ENCODE measurements around the gene SULT1E1. TPM values are rescaled to one million over a fixed set of nuclear protein-coding genes. Genes with fewer than 3 reads are reported as not detected.

Gene SULT1E1, protein sequence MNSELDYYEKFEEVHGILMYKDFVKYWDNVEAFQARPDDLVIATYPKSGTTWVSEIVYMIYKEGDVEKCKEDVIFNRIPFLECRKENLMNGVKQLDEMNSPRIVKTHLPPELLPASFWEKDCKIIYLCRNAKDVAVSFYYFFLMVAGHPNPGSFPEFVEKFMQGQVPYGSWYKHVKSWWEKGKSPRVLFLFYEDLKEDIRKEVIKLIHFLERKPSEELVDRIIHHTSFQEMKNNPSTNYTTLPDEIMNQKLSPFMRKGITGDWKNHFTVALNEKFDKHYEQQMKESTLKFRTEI
- under 0.01 and 0.97 TPM in 2 replicates for total RNA-seq

DNA sequence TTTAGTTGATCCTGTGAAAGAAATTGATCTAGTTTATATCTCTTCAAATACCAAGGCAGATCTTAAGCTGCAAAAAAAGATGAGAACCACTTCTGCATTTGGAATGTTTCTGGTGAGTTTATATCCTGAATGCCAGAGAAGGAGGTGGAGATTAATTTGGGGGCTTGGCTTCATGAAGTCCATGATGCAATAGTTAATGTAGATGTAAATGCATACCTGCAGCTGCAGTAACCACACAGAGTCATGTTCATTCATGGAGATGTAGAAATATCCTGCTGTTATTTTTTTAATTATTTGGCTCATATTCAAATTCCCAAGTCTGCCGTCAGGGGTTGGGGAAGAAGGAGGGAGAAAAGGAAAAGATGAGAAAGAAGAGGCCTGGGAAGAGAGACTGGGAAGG lies at the start of gene SULT1E1:
TSS of gene SULT1E1 (minus strand) at position 94 of the 400 bp plus-strand sequence. CDS start 2,501 bp downstream, outside the sequence.
- TF ChIP-seq, protein P1, sequence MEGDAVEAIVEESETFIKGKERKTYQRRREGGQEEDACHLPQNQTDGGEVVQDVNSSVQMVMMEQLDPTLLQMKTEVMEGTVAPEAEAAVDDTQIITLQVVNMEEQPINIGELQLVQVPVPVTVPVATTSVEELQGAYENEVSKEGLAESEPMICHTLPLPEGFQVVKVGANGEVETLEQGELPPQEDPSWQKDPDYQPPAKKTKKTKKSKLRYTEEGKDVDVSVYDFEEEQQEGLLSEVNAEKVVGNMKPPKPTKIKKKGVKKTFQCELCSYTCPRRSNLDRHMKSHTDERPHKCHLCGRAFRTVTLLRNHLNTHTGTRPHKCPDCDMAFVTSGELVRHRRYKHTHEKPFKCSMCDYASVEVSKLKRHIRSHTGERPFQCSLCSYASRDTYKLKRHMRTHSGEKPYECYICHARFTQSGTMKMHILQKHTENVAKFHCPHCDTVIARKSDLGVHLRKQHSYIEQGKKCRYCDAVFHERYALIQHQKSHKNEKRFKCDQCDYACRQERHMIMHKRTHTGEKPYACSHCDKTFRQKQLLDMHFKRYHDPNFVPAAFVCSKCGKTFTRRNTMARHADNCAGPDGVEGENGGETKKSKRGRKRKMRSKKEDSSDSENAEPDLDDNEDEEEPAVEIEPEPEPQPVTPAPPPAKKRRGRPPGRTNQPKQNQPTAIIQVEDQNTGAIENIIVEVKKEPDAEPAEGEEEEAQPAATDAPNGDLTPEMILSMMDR (IDR thresholded peaks at IDR 0.05; ENCODE audit: insufficient read depth, low read depth, low read length): no peak
- no peak for DNase-seq (ENCODE audit: low read depth)
- H3K4me3 ChIP-seq (ENCODE audit: low read depth, low read length): no peak within 1 kb of the TSS

DNA sequence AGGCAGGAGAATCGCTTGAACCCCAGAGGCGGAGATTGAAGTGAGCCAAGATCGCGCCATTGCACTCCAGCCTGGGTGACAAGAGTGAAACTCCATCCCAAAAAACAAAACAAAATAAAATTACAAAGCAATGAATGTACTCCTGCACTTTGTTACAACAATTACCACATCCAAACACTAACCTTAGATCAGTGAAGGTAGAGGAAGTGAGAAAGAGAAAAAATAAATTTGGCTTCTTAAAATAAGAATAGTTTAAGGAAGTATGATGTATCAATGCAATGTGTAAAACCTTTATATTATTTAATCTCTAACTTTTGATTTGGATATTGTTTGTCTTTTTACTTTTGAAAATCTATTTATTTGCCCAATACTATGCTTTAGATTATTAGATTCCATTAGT lies 49.2 kb upstream of the SULT1E1 start:
- no peak overlapping the region for H3K4me3 ChIP-seq (ENCODE audit: low read depth, low read length)
- no peak for DNase-seq (ENCODE audit: low read depth)
- TF ChIP-seq, protein P1 (IDR thresholded peaks at IDR 0.05; ENCODE audit: insufficient read depth, low read depth, low read length): no peak

DNA sequence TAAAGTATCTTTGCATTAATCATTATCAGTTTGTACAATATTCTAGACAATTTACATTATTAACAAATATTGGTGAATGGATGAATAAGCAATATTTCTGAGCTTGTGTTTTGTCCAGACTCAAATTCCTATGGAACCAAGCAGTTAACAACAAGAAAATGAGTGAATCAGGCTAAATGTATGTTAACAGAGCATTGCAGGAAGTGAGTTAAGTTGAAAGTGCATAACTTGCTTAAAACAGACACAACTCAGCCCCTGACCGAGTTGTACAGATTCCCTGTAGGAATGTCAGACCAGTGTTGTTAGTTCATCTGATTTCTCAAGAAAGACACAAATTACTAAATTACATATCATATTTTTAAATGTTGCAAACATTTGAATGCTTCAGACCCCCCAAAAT lies 47.2 kb upstream of the SULT1E1 start:
- H3K4me3 ChIP-seq (ENCODE audit: low read depth, low read length): no peak overlapping the region
- TF ChIP-seq, protein P1 (IDR thresholded peaks at IDR 0.05; ENCODE audit: insufficient read depth, low read depth, low read length): no peak
- no peak for DNase-seq (ENCODE audit: low read depth)

DNA sequence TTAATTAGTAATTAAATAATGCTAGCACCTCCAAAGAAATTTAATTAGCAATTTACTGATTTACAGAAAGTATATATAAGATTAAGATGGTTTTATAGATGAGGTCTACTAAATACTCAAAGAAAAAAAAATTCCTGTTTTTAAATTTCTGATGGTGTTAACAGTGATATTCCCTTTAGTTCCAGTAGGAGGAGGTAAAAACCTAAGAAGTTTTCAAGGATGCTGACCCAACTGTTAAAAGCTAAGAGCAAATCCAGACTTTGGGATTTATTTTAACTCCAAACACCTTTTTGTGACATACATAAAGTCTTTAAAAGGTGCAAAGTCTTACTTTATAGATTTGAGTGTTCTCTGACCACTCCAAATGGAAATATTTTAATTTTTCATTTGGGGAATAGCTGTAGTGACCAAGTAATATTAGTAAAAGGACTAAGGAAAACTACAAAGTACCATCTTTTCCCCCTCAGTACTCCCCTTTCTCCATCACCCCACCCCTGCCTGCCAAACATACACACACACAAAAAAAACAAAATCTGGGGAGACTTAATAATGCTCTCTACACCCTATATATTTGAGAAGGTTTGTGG lies 36.7 kb upstream of the SULT1E1 start:
- DNase-seq (ENCODE audit: low read depth): peak; percentile 1
- TF ChIP-seq, protein P1 (IDR thresholded peaks at IDR 0.05; ENCODE audit: insufficient read depth, low read depth, low read length): peak; percentile 24
- no peak overlapping the region for H3K4me3 ChIP-seq (ENCODE audit: low read depth, low read length)

DNA sequence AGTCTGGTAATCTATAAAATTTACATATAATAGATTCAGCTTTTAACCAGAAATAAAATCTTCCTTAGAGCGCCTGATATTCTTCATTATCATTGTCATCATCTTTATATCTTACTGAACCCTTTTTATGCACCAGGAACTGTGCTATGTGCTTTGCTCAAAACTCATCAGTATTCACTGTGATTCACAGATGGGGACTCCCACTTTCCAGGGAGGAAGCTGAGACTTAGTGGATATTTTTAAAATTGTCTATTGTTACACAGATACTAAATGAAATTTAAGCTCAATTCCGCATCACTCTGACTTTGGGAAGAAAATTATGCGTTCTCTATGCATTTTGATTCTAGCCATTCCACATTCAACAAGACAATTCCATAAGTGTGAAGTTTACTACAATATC lies 34.8 kb upstream of the SULT1E1 start:
- TF ChIP-seq, protein P1 (IDR thresholded peaks at IDR 0.05; ENCODE audit: insufficient read depth, low read depth, low read length): no peak
- H3K4me3 ChIP-seq (ENCODE audit: low read depth, low read length): no peak overlapping the region
- DNase-seq (ENCODE audit: low read depth): no peak

DNA sequence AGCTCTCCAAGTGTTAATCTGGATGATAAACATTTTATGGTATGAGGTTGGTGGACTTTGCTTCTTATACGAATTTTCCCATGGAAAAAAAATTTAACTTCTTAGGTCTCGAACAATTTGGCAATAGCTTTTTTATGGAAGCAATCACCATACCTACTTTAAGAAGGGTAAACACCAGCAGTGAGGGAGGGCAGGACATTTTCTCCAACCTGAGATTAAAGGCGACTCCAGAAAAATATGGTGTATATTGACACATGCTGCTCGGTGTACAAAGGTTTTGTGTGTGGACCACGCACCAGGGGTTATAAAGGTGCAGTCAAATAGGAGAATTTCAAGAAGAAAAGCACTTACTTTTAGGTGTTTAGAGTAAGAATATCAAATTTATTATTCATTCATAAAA lies 34.2 kb upstream of the SULT1E1 start:
- H3K4me3 ChIP-seq (ENCODE audit: low read depth, low read length): no peak overlapping the region
- no peak for DNase-seq (ENCODE audit: low read depth)
- TF ChIP-seq, protein P1 (IDR thresholded peaks at IDR 0.05; ENCODE audit: insufficient read depth, low read depth, low read length): no peak

Data from fibroblast of villous mesenchyme (primary cell).